H9 (cell line): ENCODE results near the gene MAPK4. TPM values are rescaled to one million over a fixed set of nuclear protein-coding genes. Genes with fewer than 3 reads are reported as not detected.

Experiments used
- DNase-seq: peaks from one replicate; pipeline ENCODE4 v3.0.0-alpha.2; 2017
- H2AFZ ChIP-seq: one replicate; pipeline ENCODE4 v1.6.1; 2013; ENCODE audit warnings: mild to moderate bottlenecking, low read length, control low read depth, moderate library complexity
- H2AK5ac ChIP-seq: 2 replicates; pipeline ENCODE4 v1.6.1; 2013; ENCODE audit warnings: low read length, control low read depth, mixed read lengths; ENCODE audit not compliant: insufficient read length
- H2BK120ac ChIP-seq: one replicate; pipeline ENCODE4 v1.6.1; 2013; ENCODE audit warnings: low read depth, mild to moderate bottlenecking, low read length, control low read depth, inconsistent platforms; ENCODE audit not compliant: poor library complexity, severe bottlenecking
- H2BK12ac ChIP-seq: 2 replicates; pipeline ENCODE4 v1.6.1; 2013; ENCODE audit warnings: low read length, control low read depth, mixed read lengths, low read depth; ENCODE audit not compliant: insufficient read length
- H2BK15ac ChIP-seq: 2 replicates; pipeline ENCODE4 v1.6.1; 2013; ENCODE audit warnings: low read depth, low read length, control low read depth
- H2BK20ac ChIP-seq: one replicate; pipeline ENCODE4 v1.6.1; 2013; ENCODE audit warnings: low read depth, mild to moderate bottlenecking, low read length, control low read depth, inconsistent platforms; ENCODE audit not compliant: poor library complexity, severe bottlenecking
- H2BK5ac ChIP-seq: 2 replicates; pipeline ENCODE4 v1.6.1; 2013; ENCODE audit warnings: low read length, control low read depth, mixed read lengths; ENCODE audit not compliant: insufficient read length
- H3K14ac ChIP-seq: 2 replicates; pipeline ENCODE4 v1.6.1; 2013; ENCODE audit warnings: low read length, control low read depth; ENCODE audit not compliant: insufficient read depth
- H3K18ac ChIP-seq: 2 replicates; pipeline ENCODE4 v1.6.1; 2013; ENCODE audit warnings: low read depth, mild to moderate bottlenecking, mixed read lengths, low read length, control low read depth; ENCODE audit not compliant: insufficient read length
- H3K23ac ChIP-seq: 2 replicates; pipeline ENCODE4 v1.6.1; 2013; ENCODE audit warnings: low read length, control low read depth, mixed read lengths, low read depth; ENCODE audit not compliant: insufficient read length
- H3K23me2 ChIP-seq: 2 replicates; pipeline ENCODE4 v1.6.1; 2013; ENCODE audit warnings: low read depth, mild to moderate bottlenecking, mixed read lengths, low read length, control low read depth; ENCODE audit not compliant: insufficient read length, poor library complexity, severe bottlenecking
- H3K27ac ChIP-seq: 2 replicates; pipeline ENCODE4 v1.5.1; 2013; ENCODE audit warnings: low read length, control low read depth, mixed read lengths, low read depth; ENCODE audit not compliant: insufficient read length
- H3K27me3 ChIP-seq: 2 replicates; pipeline ENCODE4 v1.6.1; 2013; ENCODE audit warnings: low read length, control low read depth, inconsistent platforms; ENCODE audit not compliant: insufficient read depth
- H3K4ac ChIP-seq: 2 replicates; pipeline ENCODE4 v1.6.1; 2013; ENCODE audit warnings: low read depth, mild to moderate bottlenecking, control low read depth, inconsistent platforms, low read length, moderate library complexity
- H3K4me1 ChIP-seq: 2 replicates; pipeline ENCODE4 v1.6.1; 2013; ENCODE audit warnings: low read length, control low read depth, inconsistent platforms; ENCODE audit not compliant: insufficient read depth
- H3K4me2 ChIP-seq: 2 replicates; pipeline ENCODE4 v1.6.1; 2013; ENCODE audit warnings: low read length, control low read depth, mixed read lengths; ENCODE audit not compliant: insufficient read length, insufficient read depth
- H3K56ac ChIP-seq: 2 replicates; pipeline ENCODE4 v1.6.1; 2013; ENCODE audit warnings: low read depth, mild to moderate bottlenecking, mixed read lengths, low read length, control low read depth; ENCODE audit not compliant: insufficient read length
- H3K79me1 ChIP-seq: 2 replicates; pipeline ENCODE4 v1.6.1; 2013; ENCODE audit warnings: low read depth, mild to moderate bottlenecking, moderate library complexity, low read length, control low read depth, inconsistent platforms; ENCODE audit not compliant: insufficient read depth, poor library complexity, severe bottlenecking
- H3K79me2 ChIP-seq: 2 replicates; pipeline ENCODE4 v1.6.1; 2013; ENCODE audit warnings: low read length, control low read depth, inconsistent platforms; ENCODE audit not compliant: insufficient read depth
- H3K9ac ChIP-seq: 2 replicates; pipeline ENCODE4 v1.6.1; 2013; ENCODE audit warnings: low read length, control low read depth, mixed read lengths; ENCODE audit not compliant: insufficient read length; ENCODE audit errors: extremely low read depth
- H3K9me3 ChIP-seq: one replicate; pipeline ENCODE4 v1.6.1; 2013; ENCODE audit warnings: low read depth, low read length, inconsistent platforms; ENCODE audit not compliant: control insufficient read depth
- H3T11ph ChIP-seq: one replicate; pipeline ENCODE4 v1.6.1; 2013; ENCODE audit warnings: mild to moderate bottlenecking, low read length, control low read depth, inconsistent platforms
- H4K20me1 ChIP-seq: one replicate; pipeline ENCODE4 v1.6.1; 2013; ENCODE audit not compliant: control insufficient read depth, insufficient read length, insufficient read depth
- H4K5ac ChIP-seq: 2 replicates; pipeline ENCODE4 v1.6.1; 2013; ENCODE audit warnings: low read depth, mild to moderate bottlenecking, mixed read lengths, low read length, control low read depth; ENCODE audit not compliant: insufficient read length
- H4K8ac ChIP-seq: replicated peaks from 2 replicates; pipeline ENCODE4 v1.6.1; 2013; ENCODE audit warnings: low read length, control low read depth, mixed read lengths, low read depth; ENCODE audit not compliant: insufficient read length
- H4K91ac ChIP-seq: 2 replicates; pipeline ENCODE4 v1.6.1; 2013; ENCODE audit warnings: low read depth, mild to moderate bottlenecking, moderate library complexity, mixed read lengths, low read length, control low read depth; ENCODE audit not compliant: insufficient read length
- H3K27ac Mint-ChIP-seq, 3 experiments: 2 replicates in 2 of 3; 3 replicates in 1 of 3; pipeline ENCODE4 v1.8.0; 2020 to 2021; ENCODE audit warnings: mixed read lengths in 3 of 3, mild to moderate bottlenecking in 1 of 3, moderate library complexity in 1 of 3
- H3K27me3 Mint-ChIP-seq: 2 replicates; pipeline ENCODE4 v1.8.0; 2021; ENCODE audit warnings: low read depth, mild to moderate bottlenecking, moderate library complexity, mixed read lengths
- H3K36me3 Mint-ChIP-seq, 3 experiments: 2 replicates in 2 of 3; 3 replicates in 1 of 3; pipeline ENCODE4 v1.8.0; 2020 to 2021; ENCODE audit warnings: low read depth in 3 of 3, mixed read lengths in 3 of 3; ENCODE audit not compliant: insufficient read depth in 1 of 3
- H3K4me1 Mint-ChIP-seq, 2 experiments: 2 replicates each; pipeline ENCODE4 v1.8.0; 2020; ENCODE audit warnings: mixed read lengths in 2 of 2
- H3K4me3 Mint-ChIP-seq, 2 experiments: 2 replicates in 1 of 2; 3 replicates in 1 of 2; pipeline ENCODE4 v1.8.0; 2020 to 2021; ENCODE audit warnings: mild to moderate bottlenecking in 2 of 2, mixed read lengths in 2 of 2, moderate library complexity in 1 of 2
- H3K9me3 Mint-ChIP-seq, 2 experiments: 2 replicates in 1 of 2; 3 replicates in 1 of 2; pipeline ENCODE4 v1.8.0; 2020; ENCODE audit warnings: mild to moderate bottlenecking in 2 of 2, mixed read lengths in 2 of 2, moderate library complexity in 1 of 2
- WGBS: extraction: QIAGEN DNeasy Blood & Tissue Kit; methylation state at CpG from one replicate; pipeline ENCODE4 v1.1.7; 2013; ENCODE audit warnings: missing lambda C conversion rate, low lambda C conversion rate, mixed read lengths; ENCODE audit not compliant: insufficient read length; ENCODE audit errors: extremely low coverage; 5-methylcytosine and 5-hydroxymethylcytosine counted together
- total RNA-seq: library from RNA; stranded (reverse); gene quantifications from 2 replicates; pipeline ENCODE4 v1.2.1, GENCODE V29; 2021
- TF ChIP-seq, protein P1 (sequence below): fragments of 200-600 bp; sonication (generic); conservative IDR thresholded peaks from 3 replicates; pipeline ENCODE4 v1.8.0; 2021; ENCODE audit warnings: antibody characterized with exemption, mild to moderate bottlenecking

Gene MAPK4
- total RNA-seq, 1 experiment from 2014 or later = 1.6 TPM

DNA sequence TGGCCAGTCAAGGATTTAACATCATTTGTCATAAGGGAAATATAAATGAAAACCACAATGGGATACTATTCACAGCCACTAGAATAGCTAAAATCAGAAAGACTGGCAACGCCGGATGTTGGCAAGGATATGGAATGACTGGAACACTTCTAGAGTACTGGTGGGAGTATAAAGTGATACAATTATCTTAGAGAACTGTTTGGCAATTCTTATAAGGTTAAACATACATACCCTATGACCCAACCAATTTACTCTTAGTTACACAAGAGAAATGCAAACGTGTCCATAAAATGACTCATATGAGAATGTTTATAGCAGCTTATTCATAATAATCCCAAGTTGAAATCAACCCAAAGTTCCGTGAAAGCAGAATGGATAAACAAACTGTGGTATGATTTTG is 35.1 kb downstream of the MAPK4 start:
- Histone ChIP-seq H2BK5ac (no peak overlapping the region), H3K79me1 (no peaks in the 10 kb centered on the region), H3K4ac (no peak overlapping the region), H2AFZ (no peak overlapping the region), H4K8ac (no peak overlapping the region), H3K23ac (no peak overlapping the region), H4K91ac (no peak overlapping the region), H4K20me1 (no peaks in the 10 kb centered on the region), H3K9ac (no peak overlapping the region), H2BK15ac (no peak overlapping the region), H3K18ac (no peak overlapping the region), H3K9me3 (no peaks in the 10 kb centered on the region), H3K4me1 (no peaks in the 10 kb centered on the region), H3K23me2 (no peaks in the 10 kb centered on the region), H2BK12ac (no peak overlapping the region), H2BK120ac (no peak overlapping the region), H3T11ph (no peak overlapping the region), H3K27me3 (no peaks in the 10 kb centered on the region), H4K5ac (no peak overlapping the region), H3K79me2 (no peaks in the 10 kb centered on the region), H3K56ac (no peak overlapping the region), H3K27ac (no peak overlapping the region), H2AK5ac (no peak overlapping the region), H3K14ac (no peak overlapping the region), H2BK20ac (no peak overlapping the region), H3K4me2 (no peak overlapping the region)
- no CpG with 5 or more reads among the region's 4 CpGs for WGBS
- Mint-ChIP-seq H3K9me3 (no peaks in the 10 kb centered on the region), H3K27ac (no peak overlapping the region), H3K27me3 (no peaks in the 10 kb centered on the region), H3K36me3 (no peaks in the 10 kb centered on the region), H3K4me1 (peaks cover 0 to 7% of the 10 kb centered on the region in 2 experiments; a peak in 2 of 4 replicates), H3K4me3 (no peak overlapping the region)
- TF ChIP-seq, protein P1, sequence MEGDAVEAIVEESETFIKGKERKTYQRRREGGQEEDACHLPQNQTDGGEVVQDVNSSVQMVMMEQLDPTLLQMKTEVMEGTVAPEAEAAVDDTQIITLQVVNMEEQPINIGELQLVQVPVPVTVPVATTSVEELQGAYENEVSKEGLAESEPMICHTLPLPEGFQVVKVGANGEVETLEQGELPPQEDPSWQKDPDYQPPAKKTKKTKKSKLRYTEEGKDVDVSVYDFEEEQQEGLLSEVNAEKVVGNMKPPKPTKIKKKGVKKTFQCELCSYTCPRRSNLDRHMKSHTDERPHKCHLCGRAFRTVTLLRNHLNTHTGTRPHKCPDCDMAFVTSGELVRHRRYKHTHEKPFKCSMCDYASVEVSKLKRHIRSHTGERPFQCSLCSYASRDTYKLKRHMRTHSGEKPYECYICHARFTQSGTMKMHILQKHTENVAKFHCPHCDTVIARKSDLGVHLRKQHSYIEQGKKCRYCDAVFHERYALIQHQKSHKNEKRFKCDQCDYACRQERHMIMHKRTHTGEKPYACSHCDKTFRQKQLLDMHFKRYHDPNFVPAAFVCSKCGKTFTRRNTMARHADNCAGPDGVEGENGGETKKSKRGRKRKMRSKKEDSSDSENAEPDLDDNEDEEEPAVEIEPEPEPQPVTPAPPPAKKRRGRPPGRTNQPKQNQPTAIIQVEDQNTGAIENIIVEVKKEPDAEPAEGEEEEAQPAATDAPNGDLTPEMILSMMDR = no peak
- no peak for DNase-seq
